Endothelial cell of umbilical vein (primary cell): ENCODE measurements around the gene BRWD1. TPM values are rescaled to one million over a fixed set of nuclear protein-coding genes. Genes with fewer than 3 reads are reported as not detected.
A peak's percentile ranks its signal among the peaks of the same experiment; 100 is the strongest.

Source experiments
- BruUV-seq: library from RNA; stranded (reverse); fragments of 400-500 nt; replicated peaks from 2 replicates; lab custom pipeline; 2021; lab: Mats Ljungman, UMichigan
- CTCF ChIA-PET: fragments of 300-600, 350-600 bp; sonication (Branson Sonifier 250); formaldehyde crosslinking; loops from one replicate; lab custom pipeline; 2021; ENCODE audit warnings: antibody characterized with exemption, inconsistent platforms; lab: Charles Lee
- POLR2A ChIA-PET: fragments of 300-600, 350-600 bp; sonication (Branson Sonifier 250); formaldehyde crosslinking; loops from one replicate; lab custom pipeline; 2021; ENCODE audit warnings: antibody characterized with exemption, inconsistent platforms; lab: Charles Lee
- DNase-seq: peaks from one replicate; pipeline ENCODE4 v3.0.0-alpha.2; 2011; ENCODE audit warnings: low read depth, low spot score
- FAIRE-seq: peaks from 2 replicates; lab custom pipeline; 2011; peaks lifted over from hg19 to GRCh38; lab: Jason Lieb, UNC
- H2AFZ ChIP-seq: 2 replicates; pipeline ENCODE4 v1.6.0; 2012; ENCODE audit warnings: low read depth, low read length, control low read depth, inconsistent platforms
- H3K27ac ChIP-seq: 2 replicates; pipeline ENCODE4 v1.5.1; 2011; ENCODE audit warnings: low read depth, mild to moderate bottlenecking, control low read depth, low read length, moderate library complexity; ENCODE audit not compliant: insufficient read depth
- H3K27me3 ChIP-seq, 2 experiments: 2 replicates each; pipeline versions ENCODE4 v1.6.0 to v1.6.1; 2011; ENCODE audit warnings: low read length in 2 of 2, mixed read lengths in 1 of 2; ENCODE audit not compliant: control insufficient read depth in 2 of 2, insufficient read depth in 2 of 2
- H3K36me3 ChIP-seq, 2 experiments: 2 replicates in 1 of 2; 3 replicates in 1 of 2; pipeline ENCODE4 v1.5.1; 2011; ENCODE audit warnings: low read length in 2 of 2, mild to moderate bottlenecking in 1 of 2, moderate library complexity in 1 of 2; ENCODE audit not compliant: control insufficient read depth in 2 of 2, insufficient read depth in 2 of 2; ENCODE audit errors: extremely low read depth in 1 of 2
- H3K4me1 ChIP-seq: 3 replicates; pipeline ENCODE4 v1.5.1; 2011; ENCODE audit warnings: mild to moderate bottlenecking, low read length; ENCODE audit not compliant: control insufficient read depth, insufficient read depth; ENCODE audit errors: extremely low read depth
- H3K4me2 ChIP-seq: 2 replicates; pipeline ENCODE4 v1.6.1; 2011; ENCODE audit warnings: low read length, control low read depth, mixed read lengths; ENCODE audit not compliant: insufficient read depth
- H3K4me3 ChIP-seq, 3 experiments: fragments of 200-600 bp in 1 of 3; sonication (generic), shearing (Covaris generic) in 1 of 3; replicated peaks in 1 of 3; 2 replicates each; pipeline ENCODE4 v1.5.1; 2011 to 2016; ENCODE audit warnings: control low read depth in 3 of 3, low read length in 3 of 3, mild to moderate bottlenecking in 2 of 3, inconsistent platforms in 1 of 3, low read depth in 1 of 3, moderate library complexity in 1 of 3; ENCODE audit not compliant: insufficient read depth in 1 of 3
- H3K79me2 ChIP-seq: 2 replicates; pipeline ENCODE4 v1.6.0; 2012; ENCODE audit warnings: low read length, inconsistent platforms; ENCODE audit not compliant: control insufficient read depth, insufficient read depth
- H3K9ac ChIP-seq: replicated peaks from 2 replicates; pipeline ENCODE3; 2011; ENCODE audit warnings: low read length, control low read depth; ENCODE audit not compliant: insufficient read depth; ENCODE audit errors: extremely low read depth
- H3K9me1 ChIP-seq: replicated peaks from 3 replicates; pipeline ENCODE4 v1.6.0; 2011; ENCODE audit warnings: mild to moderate bottlenecking, low read length; ENCODE audit not compliant: control insufficient read depth, insufficient read depth; ENCODE audit errors: extremely low read depth
- H3K9me3 ChIP-seq: replicated peaks from 2 replicates; pipeline ENCODE4 v1.5.1; 2012; ENCODE audit warnings: low read length, inconsistent platforms; ENCODE audit not compliant: control insufficient read depth, insufficient read depth
- H4K20me1 ChIP-seq: replicated peaks from 2 replicates; pipeline ENCODE3; 2011; ENCODE audit warnings: mild to moderate bottlenecking, low read length; ENCODE audit not compliant: control insufficient read depth, insufficient read depth; ENCODE audit errors: extremely low read depth
- CTCF ChIP-seq, 2 donors: IDR thresholded peaks; 1 replicate in 1 of 2; 2 replicates in 1 of 2; pipeline ENCODE4 v1.5.1; 2011; ENCODE audit warnings: low read length in 2 of 2, mild to moderate bottlenecking in 2 of 2, moderate library complexity in 2 of 2, control low read depth in 1 of 2, inconsistent platforms in 1 of 2, low read depth in 1 of 2; ENCODE audit not compliant: insufficient read depth in 1 of 2; ENCODE audit errors: extremely low read depth in 1 of 2
- EZH2 ChIP-seq: IDR thresholded peaks from 2 replicates; pipeline ENCODE4 v1.6.1; 2012; ENCODE audit warnings: borderline replicate concordance, low read depth, mild to moderate bottlenecking, moderate library complexity, low read length, inconsistent platforms; ENCODE audit not compliant: severe bottlenecking
- FOS ChIP-seq: IDR thresholded peaks from 2 replicates; pipeline ENCODE4 v1.6.1; 2011; ENCODE audit warnings: mild to moderate bottlenecking, low read length, moderate library complexity, borderline replicate concordance; ENCODE audit not compliant: insufficient read depth
- GATA2 ChIP-seq: IDR thresholded peaks from 2 replicates; pipeline ENCODE4 v1.7.0; 2011; ENCODE audit warnings: low read depth, mild to moderate bottlenecking, moderate library complexity, mixed read lengths, low read length; ENCODE audit not compliant: insufficient read length, insufficient read depth
- MAX ChIP-seq: IDR thresholded peaks from 2 replicates; pipeline ENCODE4 v1.6.1; 2011; ENCODE audit not compliant: insufficient read depth, insufficient read length
- MYC ChIP-seq: IDR thresholded peaks from one replicate; pipeline ENCODE4 v1.6.1; 2011; ENCODE audit warnings: mild to moderate bottlenecking, low read depth, low read length
- POLR2A ChIP-seq: IDR thresholded peaks from 2 replicates; pipeline ENCODE4 v1.6.1; 2012; ENCODE audit warnings: low read depth, mild to moderate bottlenecking, control low read depth, low read length
- POLR2AphosphoS5 ChIP-seq: IDR thresholded peaks from 2 replicates; pipeline ENCODE4 v1.6.1; 2012; ENCODE audit warnings: low read depth, mild to moderate bottlenecking, control low read depth, low read length, moderate library complexity; ENCODE audit not compliant: insufficient read depth
- dilution Hi-C: fragments of 300-500 bp; cut with MboI; formaldehyde crosslinking; loops from one replicate; pipeline ENCODE4 v1.15.0; 2019; ENCODE audit warnings: low sequenced_read_pairs; ENCODE audit not compliant: extremely low pct_ligation_motif_present
- intact Hi-C: fragments of 100-400 bp; cut with micrococcal nuclease; formaldehyde crosslinking; loops from one replicate; pipeline ENCODE4 v1.10.0; 2022
- polyA plus RNA-seq, 4 experiments: library from polyadenylated mRNA; depleted of rRNA in 3 of 4; stranded (reverse) in 3 of 4; unstranded in 1 of 4; fragments of >200 nt; gene quantifications; 2 replicates each; pipeline versions ENCODE4 v1.2.1 to v1.2.3, GENCODE V29; 2011 to 2012; ENCODE audit warnings: missing spikeins in 1 of 4
- total RNA-seq: library from RNA; stranded (reverse); gene quantifications from 2 replicates; pipeline ENCODE4 v1.2.3, GENCODE V29; 2021

Gene BRWD1
- total and polyA plus RNA-seq, 2 donors (not counting 3 experiments of a cell fraction or from before 2014, with no cell fraction given), result 6.1 to 33.2 TPM

GRCh38 chr21:39349211-39350093, 36.0 kb upstream of the BRWD1 start:
- peak; percentile 79 for TF ChIP-seq POLR2A
- no peak for TF ChIP-seq MYC
- TF ChIP-seq FOS, result no peak
- TF ChIP-seq POLR2AphosphoS5, result peak; percentile 81
- no peak for TF ChIP-seq CTCF (IDR thresholded peaks at IDR 0.05; ENCODE audit: extremely low read depth in 1 of 2, insufficient read depth in 1 of 2, low read depth in 1 of 2, low read length in 2 of 2)
- peak; percentile 59 for TF ChIP-seq MAX
- TF ChIP-seq EZH2, result no peak
- no peak for TF ChIP-seq GATA2
- Histone ChIP-seq H3K4me2 (peak overlapping the region; percentile 70), H3K9me1 (no peaks in the 10 kb centered on the region), H3K9ac (peak overlapping the region; percentile 78), H3K27me3 (peaks cover 0 to 3% of the 10 kb centered on the region in 2 experiments), H2AFZ (peak overlapping the region; percentile 53), H3K79me2 (peaks cover 36% of the 10 kb centered on the region), H3K4me1 (peaks cover 34% of the 10 kb centered on the region), H3K9me3 (no peaks in the 10 kb centered on the region), H4K20me1 (peaks cover 7% of the 10 kb centered on the region), H3K27ac (peak overlapping the region; percentile 88), H3K4me3 (peak overlapping the region; percentile 2 to 59 (median 56)), H3K36me3 (peaks cover 0 to 10% of the 10 kb centered on the region in 2 experiments)
- peak; percentile 96 for DNase-seq
- ChIA-PET POLR2A (interaction anchor here (0.9 to 1.2 kb wide), 2 partner anchors 45 to 47 kb away, joined by 3 to 6 read pairs; no protein-coding TSS in a partner anchor), CTCF (interaction anchor here (1.0 to 2.7 kb wide), 5 partner anchors 11 to 95 kb away, joined by 3 to 26 read pairs (median 4); a partner anchor contains a TSS)
- dilution Hi-C loops (no loop called here), intact Hi-C loops (loop anchor here (1.0 to 2.0 kb wide), 4 partner anchors 31 to 166 kb away; partner anchors contain the start of genes BRWD1, LCA5L and PSMG1)
- FAIRE-seq, result peak; percentile 87
- no TSS peak for BruUV-seq
